ENCODE measurements around the gene RARRES2. TPM values are rescaled to one million over a fixed set of nuclear protein-coding genes. Genes with fewer than 3 reads are reported as not detected.

RARRES2 gene
- polyA plus RNA-seq, 2 of the 4 experiments (the other 2 are of a cell fraction), result not detected

GRCh38 chr7:150365194-150365593, 23.8 kb upstream of the RARRES2 start:
- Histone ChIP-seq H3K4me2 (no peak overlapping the region), H3K27ac (no peak overlapping the region), H3K4me3 (no peak overlapping the region), H3K4me1 (peaks cover 13% of the 10 kb centered on the region; the same call in 2 of the 3 replicates), H3K9me3 (no peaks in the 10 kb centered on the region)
- DNase-seq (ENCODE audit: low read depth in 1 of 2, low spot score in 1 of 2), result no peak
- FAIRE-seq, result no peak
- ChIA-PET POLR2A (no interaction called here), CTCF (interaction anchor here (0.7 to 6.7 kb wide), 4 partner anchors 9 to 527 kb away, joined by 3 to 44 read pairs (median 4); partner anchors contain the start of gene ZNF862)
- ATAC-seq, result no peak
- 90% methylated on average over 10 of the region's 10 CpGs for WGBS (ENCODE audit: missing lambda C conversion rate)
- TF ChIP-seq CBX8 (IDR thresholded peaks at IDR 0.05) (no peak), TFCP2L1 (CRISPR knock-in tag; IDR thresholded peaks at IDR 0.05) (no peak), CEBPB (IDR thresholded peaks at IDR 0.05) (no peak), USF2 (IDR thresholded peaks at IDR 0.05) (no peak), SREBF2 (IDR thresholded peaks at IDR 0.05) (no peak), CTCF (IDR thresholded peaks at IDR 0.05) (no peak), ZFP36 (IDR thresholded peaks at IDR 0.05; ENCODE audit: borderline replicate concordance, partially characterized antibody) (no peak), BHLHE40 (IDR thresholded peaks at IDR 0.05; ENCODE audit: low read depth, low read length) (no peak), ZSCAN20 (CRISPR knock-in tag; IDR thresholded peaks at IDR 0.05) (no peak), HOXB5 (CRISPR knock-in tag; IDR thresholded peaks at IDR 0.05) (no peak), PBX3 (IDR thresholded peaks at IDR 0.05) (no peak), NPAS2 (CRISPR knock-in tag; IDR thresholded peaks at IDR 0.05; ENCODE audit: borderline replicate concordance) (no peak)

GRCh38 chr7:150363872-150364271, 22.4 kb upstream of the RARRES2 start:
- POLR2A ChIA-PET, result no interaction called here
- H3K9me3 ChIP-seq, result no peaks in the 10 kb centered on the region
- FAIRE-seq (no peak), DNase-seq (ENCODE audit: low read depth in 1 of 2, low spot score in 1 of 2) (no peak), ATAC-seq (no peak)
- no peak overlapping the region for H3K4me3 ChIP-seq
- H3K4me2 ChIP-seq, result no peak overlapping the region
- peaks cover 9% of the 10 kb centered on the region; the same call in 2 of the 3 replicates for H3K4me1 ChIP-seq
- H3K27ac ChIP-seq, result no peak overlapping the region
- 89% methylated on average over 5 of the region's 5 CpGs for WGBS (ENCODE audit: missing lambda C conversion rate)
- CTCF ChIA-PET, result interaction anchor here (1.8 kb wide), 1 partner anchor 58 kb away, joined by 6 read pairs; no protein-coding TSS in a partner anchor
- TF ChIP-seq REST (IDR thresholded peaks at IDR 0.05) (no peak), CBX8 (IDR thresholded peaks at IDR 0.05) (no peak), FOSL2 (IDR thresholded peaks at IDR 0.05) (no peak), FOSL2 (CRISPR knock-in tag; IDR thresholded peaks at IDR 0.05) (no peak), CHD2 (IDR thresholded peaks at IDR 0.05; ENCODE audit: low read length, partially characterized antibody) (no peak), TP53 (CRISPR knock-in tag; IDR thresholded peaks at IDR 0.05) (no peak), CTCF (IDR thresholded peaks at IDR 0.05) (no peak), SMC3 (IDR thresholded peaks at IDR 0.05) (no peak), PBX3 (IDR thresholded peaks at IDR 0.05) (no peak), E2F6 (IDR thresholded peaks at IDR 0.05; ENCODE audit: borderline replicate concordance, low read depth) (no peak), HES2 (IDR thresholded peaks at IDR 0.05) (no peak), HOXA7 (CRISPR knock-in tag; IDR thresholded peaks at IDR 0.05) (no peak), JUN (IDR thresholded peaks at IDR 0.05) (no peak), EHF (CRISPR knock-in tag; IDR thresholded peaks at IDR 0.05) (no peak), NPAS2 (CRISPR knock-in tag; IDR thresholded peaks at IDR 0.05; ENCODE audit: borderline replicate concordance) (no peak), GATA3 (IDR thresholded peaks at IDR 0.05; ENCODE audit: borderline replicate concordance) (no peak), CEBPB (IDR thresholded peaks at IDR 0.05) (no peak), ZFP36 (IDR thresholded peaks at IDR 0.05; ENCODE audit: borderline replicate concordance, partially characterized antibody) (no peak), NFE2L2 (conservative IDR thresholded peaks at IDR 0.05; ENCODE audit: low read length) (no peak)

Data from A549 (cell line).